NCI-H1105 treated with DMSO at 0.1 percent for 48 hours (cell line): ENCODE measurements around the gene SPOP.

Experiments
- DNase-seq: peaks from one replicate; lab custom pipeline; 2025; lab: John Stamatoyannopoulos, UW

Gene SPOP

GRCh38 chr17:49549691-49550678, 127.9 kb downstream of the SPOP start:
- no peak for DNase-seq

- DNase-seq, result no peak
Observed at GRCh38 chr17:49549311-49549605, 128.6 kb downstream of the SPOP start.
